MCF 10A (cell line): ENCODE measurements around the gene TMUB1. TPM values are rescaled to one million over a fixed set of nuclear protein-coding genes. Genes with fewer than 3 reads are reported as not detected.
A peak's percentile ranks its signal among the peaks of the same experiment; 100 is the strongest.

Experiments
- BruUV-seq: library from RNA; stranded (reverse); fragments of 400-500 nt; replicated peaks from 2 replicates; lab custom pipeline; 2021; lab: Mats Ljungman, UMichigan
- CTCF ChIA-PET: fragments of 300-600 bp; sonication (Branson Sonifier 250); formaldehyde crosslinking; extraction: SDS; loops from one replicate; lab custom pipeline; 2021; ENCODE audit warnings: antibody characterized with exemption, inconsistent platforms; lab: Yijun Ruan, JAX
- POLR2A ChIA-PET: fragments of 300-600, 350-650 bp; sonication (Branson Sonifier 250); formaldehyde crosslinking; extraction: SDS; loops from one replicate; lab custom pipeline; 2020; ENCODE audit warnings: antibody characterized with exemption, inconsistent platforms; lab: Yijun Ruan, JAX
- DNase-seq: peaks from one replicate; pipeline ENCODE4 v3.0.0-alpha.2; 2018; ENCODE audit not compliant: unreplicated experiment
- H3K27ac Mint-ChIP-seq: one replicate; pipeline ENCODE4 v1.8.0; 2022; ENCODE audit warnings: mild to moderate bottlenecking, low read depth, mixed read lengths; ENCODE audit not compliant: unreplicated experiment
- H3K27me3 Mint-ChIP-seq: one replicate; pipeline ENCODE4 v1.8.0; 2022; ENCODE audit warnings: mixed read lengths; ENCODE audit not compliant: insufficient read depth, unreplicated experiment
- H3K36me3 Mint-ChIP-seq: one replicate; pipeline ENCODE4 v1.8.0; 2022; ENCODE audit warnings: mild to moderate bottlenecking, moderate library complexity, mixed read lengths; ENCODE audit not compliant: insufficient read depth, unreplicated experiment
- H3K4me1 Mint-ChIP-seq: one replicate; pipeline ENCODE4 v1.8.0; 2022; ENCODE audit warnings: mixed read lengths; ENCODE audit not compliant: insufficient read depth, unreplicated experiment
- H3K4me3 Mint-ChIP-seq: one replicate; pipeline ENCODE4 v1.8.0; 2022; ENCODE audit warnings: mild to moderate bottlenecking, moderate library complexity, mixed read lengths; ENCODE audit not compliant: unreplicated experiment
- H3K9me3 Mint-ChIP-seq: one replicate; pipeline ENCODE4 v1.8.0; 2022; ENCODE audit warnings: mixed read lengths; ENCODE audit not compliant: unreplicated experiment
- CTCF ChIP-seq: fragments of 200-600 bp; IDR thresholded peaks from one replicate; pipeline ENCODE4 v1.8.0; 2022; ENCODE audit warnings: antibody characterized with exemption, mild to moderate bottlenecking; ENCODE audit not compliant: unreplicated experiment
- intact Hi-C: fragments of 100-400 bp; cut with micrococcal nuclease; formaldehyde crosslinking; loops from 2 replicates; pipeline ENCODE4 v1.14.1; 2022
- total RNA-seq: library from RNA; stranded (reverse); gene quantifications from 2 replicates; pipeline ENCODE4 v1.2.3, GENCODE V29; 2022

Gene TMUB1
- total RNA-seq, 1 experiment from 2014 or later, result 30.1 TPM

- ChIA-PET POLR2A (interaction anchor here (1.3 kb wide), 2 partner anchors 10 to 13 kb away, joined by 3 to 5 read pairs; no protein-coding TSS in a partner anchor), CTCF (interaction anchor here (0.8 to 15.6 kb wide), 4 partner anchors 8 to 206 kb away, joined by 3 to 315 read pairs (median 24); partner anchors contain the start of genes AGAP3 and TMUB1)
- no peak overlapping the region for H3K4me3 Mint-ChIP-seq
- H3K9me3 Mint-ChIP-seq, result no peaks in the 10 kb centered on the region
- no TSS peak for BruUV-seq
- H3K36me3 Mint-ChIP-seq, result peaks cover 9% of the 10 kb centered on the region
- intact Hi-C loops, result no loop called here
- no peak for DNase-seq
- H3K4me1 Mint-ChIP-seq, result peaks cover 5% of the 10 kb centered on the region
- H3K27me3 Mint-ChIP-seq, result no peaks in the 10 kb centered on the region
- peak overlapping the region; percentile 18 for H3K27ac Mint-ChIP-seq
- no peak for TF ChIP-seq CTCF
These were observed 20.7 kb upstream of the TMUB1 start for GRCh38 chr7:151103973-151104372.

- BruUV-seq, result no TSS peak
- peaks cover 9% of the 10 kb centered on the region for H3K36me3 Mint-ChIP-seq
- ChIA-PET CTCF (interaction anchor here (0.6 to 15.6 kb wide), 6 partner anchors 9 to 1021 kb away, joined by 3 to 315 read pairs (median 4); partner anchors contain the start of genes AGAP3 and TMUB1), POLR2A (interaction anchor here (1.3 kb wide), 1 partner anchor 12 kb away, joined by 3 read pairs; no protein-coding TSS in a partner anchor)
- no peak overlapping the region for H3K4me3 Mint-ChIP-seq
- no peaks in the 10 kb centered on the region for H3K9me3 Mint-ChIP-seq
- H3K27ac Mint-ChIP-seq, result no peak overlapping the region
- H3K4me1 Mint-ChIP-seq, result peaks cover 5% of the 10 kb centered on the region
- TF ChIP-seq CTCF, result no peak
- intact Hi-C loops, result no loop called here
- DNase-seq, result no peak
- H3K27me3 Mint-ChIP-seq, result no peaks in the 10 kb centered on the region
These were observed 19.7 kb upstream of the TMUB1 start for GRCh38 chr7:151102991-151103390.

GRCh38 chr7:151101621-151102396, 18.5 kb upstream of the TMUB1 start:
- Mint-ChIP-seq H3K4me1 (peaks cover 5% of the 10 kb centered on the region), H3K36me3 (peaks cover 18% of the 10 kb centered on the region), H3K27me3 (no peaks in the 10 kb centered on the region), H3K9me3 (no peaks in the 10 kb centered on the region), H3K4me3 (no peak overlapping the region), H3K27ac (no peak overlapping the region)
- no peak for TF ChIP-seq CTCF
- intact Hi-C loops, result no loop called here
- DNase-seq, result no peak
- no TSS peak for BruUV-seq
- CTCF ChIA-PET, result interaction anchor here (0.6 to 15.6 kb wide), 3 partner anchors 10 to 23 kb away, joined by 3 to 315 read pairs (median 45); partner anchors contain the start of genes AGAP3 and TMUB1
- POLR2A ChIA-PET, result no interaction called here

- Mint-ChIP-seq H3K9me3 (no peaks in the 10 kb centered on the region), H3K4me1 (peaks cover 5% of the 10 kb centered on the region), H3K4me3 (no peak overlapping the region), H3K27me3 (no peaks in the 10 kb centered on the region), H3K36me3 (peaks cover 22% of the 10 kb centered on the region), H3K27ac (no peak overlapping the region)
- no TSS peak for BruUV-seq
- no peak for TF ChIP-seq CTCF
- no peak for DNase-seq
- ChIA-PET POLR2A (interaction anchor here (0.9 kb wide), 1 partner anchor 73 kb away, joined by 3 read pairs; the partner anchor contains the start of gene ABCB8), CTCF (interaction anchor here (0.6 to 6.1 kb wide), 3 partner anchors 11 to 64 kb away, joined by 3 to 45 read pairs (median 5); no protein-coding TSS in a partner anchor)
- intact Hi-C loops, result no loop called here
These were observed 17.6 kb upstream of the TMUB1 start for GRCh38 chr7:151100921-151101320.
